Body of pancreas (tissue), 4 donors: ENCODE results near the gene NSG1.

Experiments used
- CTCF ChIP-seq, 7 experiments: fragments of 450-650 bp in 4 of 7; fragments of 200-600 bp in 3 of 7; sonication (generic) in 3 of 7; IDR thresholded peaks; one replicate each; pipeline ENCODE4 v1.5.1; 2016 to 2019; ENCODE audit warnings: antibody characterized with exemption in 7 of 7
- POLR2A ChIP-seq, 3 donors: fragments of 450-650 bp; IDR thresholded peaks; one replicate each; pipeline ENCODE4 v1.6.1; 2016; ENCODE audit warnings: antibody characterized with exemption in 3 of 3, mild to moderate bottlenecking in 2 of 3

GRCh38 chr4:4412641-4413372 lies 25.9 kb downstream of the NSG1 start:
- TF ChIP-seq CTCF (IDR thresholded peaks at IDR 0.05) (no peak), POLR2A (IDR thresholded peaks at IDR 0.05) (no peak)
